Keratinocyte (primary cell): ENCODE data around the gene RALGPS1. TPM values are rescaled to one million over a fixed set of nuclear protein-coding genes. Genes with fewer than 3 reads are reported as not detected.

Experiments used
- DNase-seq: peaks from one replicate; pipeline ENCODE4 v3.0.0-alpha.2; 2011; ENCODE audit warnings: low read depth, missing footprints, low spot score
- FAIRE-seq: peaks from 2 replicates; lab custom pipeline; 2011; peaks lifted over from hg19 to GRCh38; lab: Jason Lieb, UNC
- H2AFZ ChIP-seq: 2 replicates; pipeline ENCODE4 v1.6.0; 2012; ENCODE audit warnings: low read length, control low read depth, inconsistent platforms; ENCODE audit not compliant: control insufficient read depth
- H3K27ac ChIP-seq: 2 replicates; pipeline ENCODE4 v1.5.1; 2011; ENCODE audit warnings: low read length; ENCODE audit not compliant: control insufficient read depth, insufficient read depth
- H3K27me3 ChIP-seq: 3 replicates; pipeline ENCODE4 v1.6.0; 2011; ENCODE audit warnings: low read length; ENCODE audit not compliant: control insufficient read depth, insufficient read depth; ENCODE audit errors: extremely low read depth
- H3K36me3 ChIP-seq, 2 experiments: 2 replicates in 1 of 2; 3 replicates in 1 of 2; pipeline ENCODE4 v1.5.1; 2011; ENCODE audit warnings: low read length in 2 of 2, mild to moderate bottlenecking in 1 of 2; ENCODE audit not compliant: control insufficient read depth in 2 of 2, insufficient read depth in 2 of 2; ENCODE audit errors: extremely low read depth in 1 of 2
- H3K4me1 ChIP-seq: 3 replicates; pipeline ENCODE4 v1.5.1; 2011; ENCODE audit warnings: low read length; ENCODE audit not compliant: control insufficient read depth, insufficient read depth; ENCODE audit errors: extremely low read depth
- H3K4me2 ChIP-seq: 3 replicates; pipeline ENCODE4 v1.6.0; 2011; ENCODE audit warnings: low read depth, low read length; ENCODE audit not compliant: control insufficient read depth, insufficient read depth; ENCODE audit errors: extremely low read depth
- H3K4me3 ChIP-seq, 3 experiments: fragments of 200-600 bp in 1 of 3; sonication (generic) in 1 of 3; 2 replicates in 2 of 3; 3 replicates in 1 of 3; pipeline ENCODE4 v1.5.1; 2011 to 2016; ENCODE audit warnings: low read length in 3 of 3, mild to moderate bottlenecking in 3 of 3, control low read depth in 2 of 3, inconsistent platforms in 1 of 3, low read depth in 1 of 3, mixed read lengths in 1 of 3, mixed run types in 1 of 3, moderate library complexity in 1 of 3; ENCODE audit not compliant: control insufficient read depth in 2 of 3, insufficient read depth in 2 of 3; ENCODE audit errors: extremely low read depth in 1 of 3
- H3K79me2 ChIP-seq: 2 replicates; pipeline ENCODE4 v1.6.0; 2012; ENCODE audit warnings: low read length; ENCODE audit not compliant: control insufficient read depth, insufficient read depth
- H3K9ac ChIP-seq: 3 replicates; pipeline ENCODE4 v1.6.0; 2011; ENCODE audit warnings: low read length; ENCODE audit not compliant: control insufficient read depth, insufficient read depth; ENCODE audit errors: extremely low read depth
- H3K9me1 ChIP-seq: 3 replicates; pipeline ENCODE4 v1.6.0; 2011; ENCODE audit warnings: low read length; ENCODE audit not compliant: control insufficient read depth, insufficient read depth; ENCODE audit errors: extremely low read depth
- H3K9me3 ChIP-seq: 2 replicates; pipeline ENCODE4 v1.5.1; 2012; ENCODE audit warnings: low read depth, low read length; ENCODE audit not compliant: control insufficient read depth
- H4K20me1 ChIP-seq: 3 replicates; pipeline ENCODE4 v1.6.0; 2011; ENCODE audit warnings: low read length; ENCODE audit not compliant: control insufficient read depth, insufficient read depth; ENCODE audit errors: extremely low read depth
- CTCF ChIP-seq, 3 experiments: IDR thresholded peaks in 1 of 3; conservative IDR thresholded peaks in 1 of 3; optimal IDR thresholded peaks in 1 of 3; 2 replicates in 2 of 3; 3 replicates in 1 of 3; pipeline versions ENCODE3 to v1.5.1; 2011; ENCODE audit warnings: low read length in 3 of 3, mild to moderate bottlenecking in 3 of 3, moderate library complexity in 2 of 3, control low read depth in 1 of 3, inconsistent platforms in 1 of 3; ENCODE audit not compliant: insufficient read depth in 2 of 3; ENCODE audit errors: extremely low read depth in 1 of 3
- EZH2 ChIP-seq: IDR thresholded peaks from one replicate; pipeline ENCODE4 v1.6.1; 2012; ENCODE audit warnings: inconsistent platforms, mild to moderate bottlenecking, low read length, moderate library complexity
- dilution Hi-C: fragments of 300-500 bp; cut with MboI; formaldehyde crosslinking; loops from one replicate; pipeline ENCODE4 v1.7.0; 2020; ENCODE audit warnings: low sequenced_read_pairs; ENCODE audit not compliant: extremely low pct_ligation_motif_present
- polyA plus RNA-seq, 5 experiments: library from polyadenylated mRNA; depleted of rRNA in 3 of 5; stranded (reverse) in 3 of 5; stranded (forward) in 1 of 5; unstranded in 1 of 5; fragments of >200 nt; gene quantifications; 1 replicate in 1 of 5; 2 replicates in 3 of 5; 3 replicates in 1 of 5; pipeline versions ENCODE4 v1.2.1 to v1.2.3, GENCODE V29; 2011 to 2012; ENCODE audit warnings: missing spikeins in 2 of 5, low read depth in 1 of 5, low replicate concordance in 1 of 5

RALGPS1 gene
- polyA plus RNA-seq, 1 donor (not counting 4 experiments of a cell fraction or from before 2014, with no cell fraction given), result 0.56 TPM

DNA sequence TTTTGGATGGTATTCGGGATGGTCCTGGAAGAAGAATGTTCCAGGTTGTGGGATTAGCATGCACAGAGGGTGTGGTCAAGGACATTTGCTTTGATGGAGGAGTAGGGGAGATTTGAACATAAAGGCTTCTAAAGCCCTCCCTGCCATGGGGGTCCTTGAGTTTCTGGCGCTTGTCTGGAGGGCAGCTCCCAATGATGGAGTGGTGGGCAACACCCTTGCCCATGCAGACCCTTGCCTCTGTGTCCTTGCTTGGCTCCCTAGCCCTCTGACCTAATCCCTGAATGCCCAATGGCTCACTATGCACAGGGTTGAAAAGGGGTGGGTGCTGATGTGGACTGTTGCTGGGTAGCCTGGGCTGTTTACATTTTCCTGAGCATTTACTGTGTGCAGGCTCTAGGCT, 66.6 kb downstream of the RALGPS1 start:
- no peak overlapping the region for H2AFZ ChIP-seq
- H3K36me3 ChIP-seq, result no peaks in the 10 kb centered on the region
- no peaks in the 10 kb centered on the region for H4K20me1 ChIP-seq
- no peak for DNase-seq
- dilution Hi-C loops, result no loop called here
- FAIRE-seq, result no peak
- H3K4me3 ChIP-seq, result no peak overlapping the region
- TF ChIP-seq EZH2, result no peak
- TF ChIP-seq CTCF (optimal IDR thresholded peaks at IDR 0.05 in 1 of 3, IDR thresholded peaks at IDR 0.05 in 1 of 3, conservative IDR thresholded peaks at IDR 0.05 in 1 of 3; ENCODE audit: extremely low read depth in 1 of 3, insufficient read depth in 2 of 3, low read length in 3 of 3), result no peak
- no peak overlapping the region for H3K4me2 ChIP-seq
- H3K79me2 ChIP-seq, result no peaks in the 10 kb centered on the region
- H3K27me3 ChIP-seq, result no peaks in the 10 kb centered on the region
- no peak overlapping the region for H3K27ac ChIP-seq
- peaks cover 38% of the 10 kb centered on the region for H3K4me1 ChIP-seq
- peaks cover 7% of the 10 kb centered on the region for H3K9me3 ChIP-seq
- H3K9ac ChIP-seq, result no peak overlapping the region
- H3K9me1 ChIP-seq, result no peaks in the 10 kb centered on the region

GRCh38 chr9:126982215-126983002, 67.8 kb downstream of the RALGPS1 start:
- Histone ChIP-seq H4K20me1 (no peaks in the 10 kb centered on the region), H3K4me1 (peaks cover 50% of the 10 kb centered on the region), H3K27ac (no peak overlapping the region), H2AFZ (no peak overlapping the region), H3K9me3 (peaks cover 7% of the 10 kb centered on the region), H3K36me3 (no peaks in the 10 kb centered on the region), H3K9me1 (no peaks in the 10 kb centered on the region), H3K4me3 (no peak overlapping the region), H3K79me2 (no peaks in the 10 kb centered on the region), H3K4me2 (no peak overlapping the region), H3K27me3 (no peaks in the 10 kb centered on the region), H3K9ac (no peak overlapping the region)
- TF ChIP-seq EZH2 (no peak), CTCF (optimal IDR thresholded peaks at IDR 0.05 in 1 of 3, IDR thresholded peaks at IDR 0.05 in 1 of 3, conservative IDR thresholded peaks at IDR 0.05 in 1 of 3; ENCODE audit: extremely low read depth in 1 of 3, insufficient read depth in 2 of 3, low read length in 3 of 3) (no peak)
- DNase-seq (no peak), FAIRE-seq (no peak)
- dilution Hi-C loops, result no loop called here
